ENCODE measurements around the gene OR52I2.

DNA sequence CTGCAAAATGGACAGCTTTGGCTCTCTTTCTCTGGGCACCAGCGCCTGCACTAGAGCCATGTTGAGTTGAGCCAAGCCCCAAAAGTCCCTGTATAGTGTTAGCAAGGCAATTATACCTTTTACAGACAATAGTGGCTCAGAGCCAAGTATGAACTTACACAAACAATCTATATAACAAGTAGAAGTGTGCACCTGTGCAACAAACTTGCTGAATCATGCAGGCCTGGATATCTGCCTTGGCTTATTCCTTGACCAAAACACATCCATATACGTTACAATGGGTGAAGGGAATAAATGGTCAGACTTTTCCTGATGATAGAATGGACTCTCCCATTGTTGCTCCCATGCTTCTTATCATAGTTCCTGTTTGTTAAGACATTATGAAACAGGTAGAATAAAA is 3.8 kb upstream of the OR52I2 start:
- TF ChIP-seq CTCF (IDR thresholded peaks at IDR 0.05; ENCODE audit: low read length) = no peak
- TF ChIP-seq EZH2 (IDR thresholded peaks at IDR 0.05; ENCODE audit: borderline replicate concordance, low read length) = no peak
